Measurements from ENCODE around the gene ELAC1. TPM values are rescaled to one million over a fixed set of nuclear protein-coding genes. Genes with fewer than 3 reads are reported as not detected.

ELAC1 gene
- polyA plus RNA-seq, 1 donor (not counting 4 experiments of a cell fraction or from before 2014, with no cell fraction given) = 8.3 TPM

- no peaks in the 10 kb centered on the region for H3K79me2 ChIP-seq (ENCODE audit: control insufficient read depth, insufficient read depth, low read length)
- H3K4me2 ChIP-seq (ENCODE audit: control insufficient read depth, extremely low read depth, insufficient read depth, low read depth, low read length) = no peak overlapping the region
- H3K27ac ChIP-seq (ENCODE audit: control insufficient read depth, insufficient read depth, low read length) = no peak overlapping the region
- H3K9me1 ChIP-seq (ENCODE audit: control insufficient read depth, extremely low read depth, insufficient read depth, low read length) = no peaks in the 10 kb centered on the region
- H3K4me3 ChIP-seq (ENCODE audit: control insufficient read depth in 2 of 3, extremely low read depth in 1 of 3, insufficient read depth in 2 of 3, low read depth in 1 of 3, low read length in 3 of 3) = no peak overlapping the region
- no peak overlapping the region for H3K9ac ChIP-seq (ENCODE audit: control insufficient read depth, extremely low read depth, insufficient read depth, low read length)
- no peak for FAIRE-seq
- peaks cover 9% of the 10 kb centered on the region for H3K4me1 ChIP-seq (ENCODE audit: control insufficient read depth, extremely low read depth, insufficient read depth, low read length)
- DNase-seq (ENCODE audit: low read depth, low spot score) = no peak
- H3K9me3 ChIP-seq (ENCODE audit: control insufficient read depth, low read depth, low read length) = no peaks in the 10 kb centered on the region
- dilution Hi-C loops (cut with MboI; ENCODE audit: extremely low pct_ligation_motif_present, low sequenced_read_pairs) = no loop called here
- no peaks in the 10 kb centered on the region for H4K20me1 ChIP-seq (ENCODE audit: control insufficient read depth, extremely low read depth, insufficient read depth, low read length)
- H2AFZ ChIP-seq (ENCODE audit: control insufficient read depth, low read length) = no peak overlapping the region
- H3K36me3 ChIP-seq (ENCODE audit: control insufficient read depth in 2 of 2, extremely low read depth in 1 of 2, insufficient read depth in 2 of 2, low read length in 2 of 2) = peaks cover 0 to 1% of the 10 kb centered on the region in 2 experiments
- TF ChIP-seq CTCF (optimal IDR thresholded peaks at IDR 0.05 in 1 of 3, IDR thresholded peaks at IDR 0.05 in 1 of 3, conservative IDR thresholded peaks at IDR 0.05 in 1 of 3; ENCODE audit: extremely low read depth in 1 of 3, insufficient read depth in 2 of 3, low read length in 3 of 3) = no peak
- no peak for TF ChIP-seq EZH2 (IDR thresholded peaks at IDR 0.05; ENCODE audit: low read length)
- H3K27me3 ChIP-seq (ENCODE audit: control insufficient read depth, extremely low read depth, insufficient read depth, low read length) = no peaks in the 10 kb centered on the region
Observed at GRCh38 chr18:50987261-50987660, 19.4 kb downstream of the ELAC1 start.

GRCh38 chr18:50989711-50990110 lies 21.9 kb downstream of the ELAC1 start:
- Histone ChIP-seq H3K79me2 (ENCODE audit: control insufficient read depth, insufficient read depth, low read length) (no peaks in the 10 kb centered on the region), H3K36me3 (ENCODE audit: control insufficient read depth in 2 of 2, extremely low read depth in 1 of 2, insufficient read depth in 2 of 2, low read length in 2 of 2) (no peaks in the 10 kb centered on the region), H3K27ac (ENCODE audit: control insufficient read depth, insufficient read depth, low read length) (no peak overlapping the region), H3K4me2 (ENCODE audit: control insufficient read depth, extremely low read depth, insufficient read depth, low read depth, low read length) (no peak overlapping the region), H3K4me3 (ENCODE audit: control insufficient read depth in 2 of 3, extremely low read depth in 1 of 3, insufficient read depth in 2 of 3, low read depth in 1 of 3, low read length in 3 of 3) (no peak overlapping the region), H4K20me1 (ENCODE audit: control insufficient read depth, extremely low read depth, insufficient read depth, low read length) (no peaks in the 10 kb centered on the region), H3K9me1 (ENCODE audit: control insufficient read depth, extremely low read depth, insufficient read depth, low read length) (no peaks in the 10 kb centered on the region), H3K27me3 (ENCODE audit: control insufficient read depth, extremely low read depth, insufficient read depth, low read length) (no peaks in the 10 kb centered on the region), H3K4me1 (ENCODE audit: control insufficient read depth, extremely low read depth, insufficient read depth, low read length) (peaks cover 9% of the 10 kb centered on the region), H3K9ac (ENCODE audit: control insufficient read depth, extremely low read depth, insufficient read depth, low read length) (no peak overlapping the region), H3K9me3 (ENCODE audit: control insufficient read depth, low read depth, low read length) (no peaks in the 10 kb centered on the region), H2AFZ (ENCODE audit: control insufficient read depth, low read length) (no peak overlapping the region)
- TF ChIP-seq CTCF (optimal IDR thresholded peaks at IDR 0.05 in 1 of 3, IDR thresholded peaks at IDR 0.05 in 1 of 3, conservative IDR thresholded peaks at IDR 0.05 in 1 of 3; ENCODE audit: extremely low read depth in 1 of 3, insufficient read depth in 2 of 3, low read length in 3 of 3) = no peak
- no peak for TF ChIP-seq EZH2 (IDR thresholded peaks at IDR 0.05; ENCODE audit: low read length)
- DNase-seq (ENCODE audit: low read depth, low spot score) (no peak), FAIRE-seq (no peak)
- dilution Hi-C loops (cut with MboI; ENCODE audit: extremely low pct_ligation_motif_present, low sequenced_read_pairs) = no loop called here
